K562 (cell line): Measurements from ENCODE around the gene EDEM2. TPM values are rescaled to one million over a fixed set of nuclear protein-coding genes. Genes with fewer than 3 reads are reported as not detected.

Experiments used
- ATAC-seq: fragments of 200-7000 bp; cut with Tn5 transposase; 3 replicates; pipeline ENCODE4 v1.9.1; 2020; ENCODE audit warnings: moderate library complexity
- BruUV-seq: library from RNA; stranded (reverse); fragments of 400-500 nt; replicated peaks from 2 replicates; lab custom pipeline; 2021; lab: Mats Ljungman, UMichigan
- CTCF ChIA-PET: fragments of 300-600 bp; formaldehyde crosslinking; extraction: SDS; loops from one replicate; lab custom pipeline; 2021; ENCODE audit warnings: low intra/inter-chr PET ratio; lab: Yijun Ruan, JAX
- POLR2A ChIA-PET: fragments of 300-600, 350-650 bp; sonication (Branson Sonifier 250); formaldehyde crosslinking; extraction: SDS; loops from one replicate; lab custom pipeline; 2021; ENCODE audit warnings: antibody characterized with exemption, inconsistent platforms; lab: Yijun Ruan, JAX
- DNase-seq, 4 experiments: peaks; one replicate each; pipeline versions ENCODE4 v3.0.0 to v3.0.0-alpha.2; 2011 to 2018; ENCODE audit warnings: low spot score in 3 of 4, mixed read lengths in 3 of 4; ENCODE audit errors: extremely low read depth in 1 of 4
- FAIRE-seq: peaks from 2 replicates; lab custom pipeline; 2011; peaks lifted over from hg19 to GRCh38; lab: Jason Lieb, UNC
- H2AFZ ChIP-seq: 2 replicates; pipeline ENCODE4 v1.6.0; 2011; ENCODE audit warnings: low read depth, low read length, control low read depth, inconsistent platforms
- H3K27ac ChIP-seq: fragments of 200-600 bp; 3 replicates; pipeline ENCODE4 v1.8.0; 2011; ENCODE audit warnings: low read depth, mild to moderate bottlenecking, control low read depth, inconsistent platforms, low read length, moderate library complexity, mixed read lengths; ENCODE audit errors: extremely low read depth
- H3K27me3 ChIP-seq, 2 experiments: fragments of 300-600 bp in 1 of 2; 2 replicates in 1 of 2; 3 replicates in 1 of 2; pipeline versions ENCODE4 v1.6.0 to v1.8.0; 2011; ENCODE audit warnings: inconsistent platforms in 2 of 2, low read length in 2 of 2, mild to moderate bottlenecking in 1 of 2, mixed read lengths in 1 of 2, moderate library complexity in 1 of 2; ENCODE audit not compliant: control insufficient read depth in 2 of 2, insufficient read depth in 2 of 2
- H3K36me3 ChIP-seq: fragments of 300-600 bp; 3 replicates; pipeline ENCODE4 v1.8.0; 2011; ENCODE audit warnings: mild to moderate bottlenecking, low read length, inconsistent platforms; ENCODE audit not compliant: control insufficient read depth, insufficient read depth
- H3K4me1 ChIP-seq, 2 experiments: fragments of 200-600 bp in 1 of 2; replicated peaks in 1 of 2; 2 replicates in 1 of 2; 3 replicates in 1 of 2; pipeline versions ENCODE4 v1.5.1 to v1.8.0; 2011; ENCODE audit warnings: inconsistent platforms in 2 of 2, low read length in 2 of 2, mild to moderate bottlenecking in 1 of 2, mixed read lengths in 1 of 2, moderate library complexity in 1 of 2; ENCODE audit not compliant: control insufficient read depth in 2 of 2, insufficient read depth in 2 of 2
- H3K4me2 ChIP-seq: 2 replicates; pipeline ENCODE4 v1.6.1; 2011; ENCODE audit warnings: low read length, control low read depth, inconsistent platforms, mixed read lengths; ENCODE audit not compliant: insufficient read depth
- H3K4me3 ChIP-seq: fragments of 200-600 bp; sonication (generic), shearing (Covaris generic); 2 replicates; pipeline ENCODE4 v1.5.1; 2016; ENCODE audit warnings: control low read depth, inconsistent platforms
- H3K79me2 ChIP-seq: fragments of 200-600 bp; 3 replicates; pipeline ENCODE4 v1.8.0; 2011; ENCODE audit warnings: low read length, inconsistent platforms; ENCODE audit not compliant: control insufficient read depth, insufficient read depth
- H3K9ac ChIP-seq, 2 experiments: 2 replicates each; pipeline versions ENCODE4 v1.6.0 to v1.6.1; 2011; ENCODE audit warnings: low read depth in 2 of 2, low read length in 2 of 2, control low read depth in 1 of 2, inconsistent platforms in 1 of 2, mild to moderate bottlenecking in 1 of 2, mixed read lengths in 1 of 2; ENCODE audit not compliant: insufficient read depth in 1 of 2
- H3K9me1 ChIP-seq: one replicate; pipeline ENCODE4 v1.6.0; 2011; ENCODE audit warnings: inconsistent platforms, mild to moderate bottlenecking, low read length, moderate library complexity; ENCODE audit not compliant: control insufficient read depth, insufficient read depth
- H3K9me3 ChIP-seq: replicated peaks from 2 replicates; pipeline ENCODE4 v1.5.1; 2011; ENCODE audit warnings: low read depth, low read length, inconsistent platforms; ENCODE audit not compliant: control insufficient read depth, insufficient read depth
- H4K20me1 ChIP-seq: replicated peaks from 2 replicates; pipeline ENCODE4 v1.6.1; 2011; ENCODE audit warnings: low read length, inconsistent platforms, mixed read lengths; ENCODE audit not compliant: control insufficient read depth, insufficient read depth
- DDX20 ChIP-seq: fragments of 450-650 bp; IDR thresholded peaks from 2 replicates; pipeline ENCODE4 v1.6.1; 2016; ENCODE audit warnings: missing genetic modification characterization, low read depth, mild to moderate bottlenecking, missing compliant biosample characterization, moderate library complexity
- E2F3 ChIP-seq: fragments of 250-450 bp; sonication (Bioruptor Pico); IDR thresholded peaks from 2 replicates; pipeline ENCODE4 v1.4.0; 2020; ENCODE audit warnings: mild to moderate bottlenecking
- HDAC3 ChIP-seq: fragments of 450-650 bp; IDR thresholded peaks from 2 replicates; pipeline ENCODE4 v1.6.1; 2018; ENCODE audit warnings: borderline replicate concordance, mild to moderate bottlenecking, moderate library complexity; ENCODE audit not compliant: partially characterized antibody
- HMBOX1 ChIP-seq: sonication (generic); IDR thresholded peaks from 2 replicates; pipeline ENCODE4 v1.6.1; 2016
- KAT8 ChIP-seq: fragments of 450-650 bp; IDR thresholded peaks from 2 replicates; pipeline ENCODE4 v1.6.1; 2016; ENCODE audit warnings: low read depth, mild to moderate bottlenecking
- KLF6 ChIP-seq: fragments of 250-450 bp; sonication (Bioruptor Pico); IDR thresholded peaks from 2 replicates; pipeline ENCODE4 v1.4.0; 2020; ENCODE audit warnings: mild to moderate bottlenecking, moderate library complexity, borderline replicate concordance
- L3MBTL2 ChIP-seq: fragments of 450-650 bp; IDR thresholded peaks from 2 replicates; pipeline ENCODE4 v1.6.1; 2016; ENCODE audit warnings: mild to moderate bottlenecking, moderate library complexity
- NFE2 ChIP-seq: IDR thresholded peaks from 2 replicates; pipeline ENCODE4 v1.6.1; 2014; ENCODE audit warnings: antibody characterized with exemption, low read depth
- NR4A1 ChIP-seq, 2 experiments: fragments of 250-450 bp in 1 of 2; fragments of 450-650 bp in 1 of 2; sonication (Bioruptor Pico) in 1 of 2; IDR thresholded peaks; 2 replicates each; pipeline versions ENCODE4 v1.4.0 to v1.6.1; 2016 to 2020; ENCODE audit warnings: mild to moderate bottlenecking in 2 of 2, missing compliant biosample characterization in 1 of 2, missing genetic modification characterization in 1 of 2, moderate library complexity in 1 of 2
- PML ChIP-seq: IDR thresholded peaks from 2 replicates; pipeline ENCODE4 v1.6.1; 2012; ENCODE audit warnings: low read length, inconsistent platforms
- PPARD ChIP-seq: fragments of 250-450 bp; sonication (Bioruptor Pico); IDR thresholded peaks from 2 replicates; pipeline ENCODE4 v1.8.0; 2022; ENCODE audit warnings: inconsistent platforms, mild to moderate bottlenecking, moderate library complexity
- UBTF ChIP-seq, 2 experiments: IDR thresholded peaks; 2 replicates each; pipeline ENCODE4 v1.6.1; 2012; ENCODE audit warnings: improper control_type of control experiment in 2 of 2, low read depth in 2 of 2, low read length in 2 of 2, borderline replicate concordance in 1 of 2
- XRCC3 ChIP-seq: fragments of 450-650 bp; IDR thresholded peaks from 2 replicates; pipeline ENCODE4 v1.6.1; 2017; ENCODE audit warnings: mild to moderate bottlenecking, moderate library complexity
- ZFPM2 ChIP-seq: fragments of 250-450 bp; sonication (Bioruptor Pico); IDR thresholded peaks from 2 replicates; pipeline ENCODE4 v1.5.1; 2022; ENCODE audit warnings: mild to moderate bottlenecking
- ZKSCAN1 ChIP-seq: fragments of 150-350 bp; IDR thresholded peaks from 2 replicates; pipeline ENCODE4 v1.6.1; 2016; ENCODE audit warnings: low read depth, low read length
- ZNF253 ChIP-seq: fragments of 250-450 bp; sonication (Bioruptor Pico); conservative IDR thresholded peaks from 2 replicates; pipeline ENCODE4 v1.6.1; 2021; ENCODE audit warnings: mild to moderate bottlenecking
- ZNF408 ChIP-seq: fragments of 250-450 bp; sonication (Bioruptor Pico); IDR thresholded peaks from 2 replicates; pipeline ENCODE4 v1.4.0; 2020; ENCODE audit warnings: low read depth, mild to moderate bottlenecking, moderate library complexity
- WGBS: fragments of 100-300 bp; shearing (Covaris generic); methylation state at CpG from one replicate; pipeline ENCODE4 v1.1.6; 2016; ENCODE audit warnings: low coverage, mixed read lengths; ENCODE audit not compliant: insufficient coverage; ENCODE audit errors: missing lambda C conversion rate; 5-methylcytosine and 5-hydroxymethylcytosine counted together
- in situ Hi-C: fragments of 300-500 bp; cut with MboI; formaldehyde crosslinking; loops from 4 replicates; pipeline ENCODE4 v1.15.0; 2018; ENCODE audit warnings: inconsistent platforms, mixed read lengths
- intact Hi-C: fragments of 100-400 bp; cut with micrococcal nuclease; formaldehyde crosslinking; loops from 2 replicates; pipeline ENCODE4 v1.14.2; 2022
- polyA plus RNA-seq, 8 experiments: library from polyadenylated mRNA; depleted of rRNA in 4 of 8; stranded (reverse) in 5 of 8; unstranded in 3 of 8; fragments of >200 nt; fragmentation: Nextera tagmentation in 2 of 8; fragmentation: Illumina TruSeq in 1 of 8; extraction: Ambion mirVana in 2 of 8; extraction: Trizol in 1 of 8; gene quantifications; 2 replicates each; pipeline versions ENCODE4 v1.2.1 to v1.2.3, GENCODE V29; 2011 to 2014; ENCODE audit warnings: inconsistent platforms in 1 of 8, missing spikeins in 1 of 8
- total RNA-seq, 7 experiments: library from RNA; depleted of rRNA in 6 of 7; stranded (reverse); fragments of >200 nt in 6 of 7; fragmentation: Illumina TruSeq in 2 of 7; extraction: Trizol in 2 of 7; gene quantifications; 2 replicates each; pipeline versions ENCODE4 v1.2.1 to v1.2.3, GENCODE V29; 2011 to 2021; ENCODE audit warnings: low replicate concordance in 1 of 7
- TF ChIP-seq, protein P1 (sequence below): fragments of 450-650 bp; formaldehyde crosslinking; IDR thresholded peaks from 2 replicates; pipeline ENCODE4 v1.4.0; 2020; ENCODE audit warnings: mild to moderate bottlenecking, moderate library complexity

The EDEM2 gene
- total and polyA plus RNA-seq, 9 of the 15 experiments (the other 6 are each of a cell fraction or from before 2014, with no cell fraction given), result 6.9 to 11.0 (median 9.7) TPM

GRCh38 chr20:35133031-35133430 lies 14.1 kb downstream of the EDEM2 start:
- no peaks in the 10 kb centered on the region for H3K9me3 ChIP-seq
- H3K36me3 ChIP-seq, result peaks cover 33% of the 10 kb centered on the region
- H3K4me1 ChIP-seq, result peaks cover 0 to 7% of the 10 kb centered on the region in 2 experiments; a peak in 2 of 5 replicates
- H3K9ac ChIP-seq, result no peak overlapping the region; a peak in 1 of 4 replicates
- BruUV-seq, result no TSS peak
- H3K9me1 ChIP-seq, result no peaks in the 10 kb centered on the region
- H2AFZ ChIP-seq, result no peak overlapping the region
- FAIRE-seq, result no peak
- ChIA-PET CTCF (interaction anchor here (0.6 kb wide), 1 partner anchor 140 kb away, joined by 3 read pairs; no protein-coding TSS in a partner anchor), POLR2A (interaction anchor here (0.5 to 1.9 kb wide), 5 partner anchors 11 to 300 kb away, joined by 3 to 9 read pairs (median 3); partner anchors contain the start of gene EDEM2)
- intact Hi-C loops (no loop called here), in situ Hi-C loops (loop anchor here (25.0 kb wide), 1 partner anchor 304 kb away; the partner anchor contains the start of gene GDF5)
- TF ChIP-seq PML (no peak), HDAC3 (no peak), L3MBTL2 (no peak), KLF6 (CRISPR knock-in tag) (no peak), E2F3 (no peak), ZNF408 (CRISPR knock-in tag) (no peak), DDX20 (tag) (no peak), NR4A1 (CRISPR knock-in tag; IDR thresholded peaks at IDR 0.05) (no peak), NR4A1 (tag; IDR thresholded peaks at IDR 0.05) (no peak), PPARD (CRISPR knock-in tag) (no peak), ZFPM2 (CRISPR knock-in tag) (no peak), NFE2 (no peak), KAT8 (no peak), XRCC3 (no peak), UBTF (IDR thresholded peaks at IDR 0.05; ENCODE audit: borderline replicate concordance in 1 of 2, low read depth in 2 of 2, low read length in 2 of 2) (no peak), ZNF253 (no peak), HMBOX1 (no peak), ZKSCAN1 (no peak)
- TF ChIP-seq, protein P1, sequence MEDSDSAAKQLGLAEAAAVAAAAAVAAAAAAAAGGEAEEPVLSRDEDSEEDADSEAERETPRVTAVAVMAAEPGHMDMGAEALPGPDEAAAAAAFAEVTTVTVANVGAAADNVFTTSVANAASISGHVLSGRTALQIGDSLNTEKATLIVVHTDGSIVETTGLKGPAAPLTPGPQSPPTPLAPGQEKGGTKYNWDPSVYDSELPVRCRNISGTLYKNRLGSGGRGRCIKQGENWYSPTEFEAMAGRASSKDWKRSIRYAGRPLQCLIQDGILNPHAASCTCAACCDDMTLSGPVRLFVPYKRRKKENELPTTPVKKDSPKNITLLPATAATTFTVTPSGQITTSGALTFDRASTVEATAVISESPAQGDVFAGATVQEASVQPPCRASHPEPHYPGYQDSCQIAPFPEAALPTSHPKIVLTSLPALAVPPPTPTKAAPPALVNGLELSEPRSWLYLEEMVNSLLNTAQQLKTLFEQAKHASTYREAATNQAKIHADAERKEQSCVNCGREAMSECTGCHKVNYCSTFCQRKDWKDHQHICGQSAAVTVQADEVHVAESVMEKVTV (CRISPR knock-in tag), result no peak
- DNase-seq, result no peak
- no peaks in the 10 kb centered on the region for H4K20me1 ChIP-seq
- 91% methylated on average over 5 of the region's 5 CpGs for WGBS
- H3K79me2 ChIP-seq, result no peaks in the 10 kb centered on the region
- no peak for ATAC-seq
- H3K27me3 ChIP-seq, result no peaks in the 10 kb centered on the region
- H3K4me3 ChIP-seq, result no peak overlapping the region
- H3K4me2 ChIP-seq, result no peak overlapping the region
- no peak overlapping the region; the same call in 2 of the 3 replicates for H3K27ac ChIP-seq
